HG03196 (cell line): ENCODE results near the gene KCNN1.
A peak's percentile ranks its signal among the peaks of the same experiment; 100 is the strongest.

Experiments
- ATAC-seq: cut with Tn5 transposase; IDR thresholded peaks from one replicate; pipeline ENCODE4 v1.9.1; 2021; ENCODE audit not compliant: unreplicated experiment

The KCNN1 gene

DNA sequence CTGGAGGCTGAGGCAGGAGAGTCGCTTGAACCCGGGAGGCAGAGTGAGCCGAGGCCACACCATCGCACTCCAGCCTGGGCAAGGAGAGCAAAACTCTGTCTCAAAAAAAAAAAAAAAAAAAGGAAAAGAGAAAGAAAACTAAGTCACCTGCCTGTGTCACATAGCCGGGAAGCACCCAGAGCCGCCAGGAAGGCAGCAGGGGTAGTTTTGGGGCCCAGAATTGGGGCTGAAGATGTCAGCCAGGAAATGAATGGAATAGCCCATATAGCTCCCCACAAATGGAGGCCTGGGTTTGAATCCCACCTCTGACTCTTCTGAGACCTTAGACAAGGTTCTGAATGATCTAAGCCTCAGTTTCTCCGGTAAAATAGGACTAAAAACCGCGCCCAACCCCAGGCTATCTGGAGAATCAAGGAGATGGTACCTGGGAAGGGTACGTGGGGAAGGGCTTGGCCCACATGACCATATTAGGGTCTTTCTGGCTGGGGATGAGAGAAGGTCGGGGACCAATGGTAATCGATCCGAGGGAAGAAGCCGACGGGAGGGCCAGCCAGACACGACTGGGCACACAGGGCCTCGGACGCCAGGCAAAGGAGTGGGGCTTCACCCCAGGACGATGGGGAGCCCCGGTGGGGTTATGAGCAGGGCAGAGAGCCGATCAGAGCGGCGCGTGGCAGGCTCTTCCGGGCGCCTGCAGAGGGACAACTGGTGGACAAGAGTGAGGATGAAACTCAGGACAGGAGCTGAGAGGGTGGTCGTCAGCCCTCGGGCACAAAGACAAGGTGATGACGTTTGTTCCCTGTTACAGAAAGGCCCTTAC is 19.7 kb upstream of the KCNN1 start:
- ATAC-seq, result peak; percentile 23

DNA sequence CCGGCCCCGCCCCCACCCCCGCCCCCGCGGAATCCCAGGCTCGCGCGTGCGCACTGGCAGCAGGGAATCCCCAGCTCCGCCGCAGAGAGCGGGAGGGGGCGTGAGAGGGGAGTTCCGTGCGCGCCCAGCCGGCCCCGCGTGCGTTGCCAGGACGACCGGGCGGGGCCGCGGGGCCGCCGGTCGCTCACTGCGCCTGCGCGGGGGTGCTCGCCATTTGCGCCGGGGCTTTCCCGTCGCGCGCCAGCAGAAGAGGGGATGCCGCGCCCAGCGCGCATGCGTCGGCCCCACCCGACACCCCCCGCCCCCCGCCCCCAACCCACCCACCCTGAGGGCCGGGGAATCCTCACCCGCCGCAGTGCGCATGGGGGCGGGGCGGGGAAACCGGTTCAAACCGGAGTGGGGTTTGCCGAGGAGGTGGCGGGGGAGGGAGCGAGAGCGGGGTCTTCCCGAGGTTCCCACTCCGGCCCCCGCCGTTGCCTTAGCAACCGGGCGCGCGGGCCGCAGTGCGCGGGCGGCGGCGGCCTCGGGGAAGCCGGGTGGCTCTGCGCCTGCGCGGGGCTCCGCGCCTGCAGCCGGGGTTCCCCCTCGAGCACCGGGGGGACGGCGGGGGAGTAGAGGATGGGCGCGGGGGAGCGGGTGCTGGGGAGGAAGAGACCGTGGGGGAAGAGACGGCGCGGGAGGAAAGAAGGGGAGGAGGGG is 18.9 kb upstream of the KCNN1 start:
- peak; percentile 34 for ATAC-seq

DNA sequence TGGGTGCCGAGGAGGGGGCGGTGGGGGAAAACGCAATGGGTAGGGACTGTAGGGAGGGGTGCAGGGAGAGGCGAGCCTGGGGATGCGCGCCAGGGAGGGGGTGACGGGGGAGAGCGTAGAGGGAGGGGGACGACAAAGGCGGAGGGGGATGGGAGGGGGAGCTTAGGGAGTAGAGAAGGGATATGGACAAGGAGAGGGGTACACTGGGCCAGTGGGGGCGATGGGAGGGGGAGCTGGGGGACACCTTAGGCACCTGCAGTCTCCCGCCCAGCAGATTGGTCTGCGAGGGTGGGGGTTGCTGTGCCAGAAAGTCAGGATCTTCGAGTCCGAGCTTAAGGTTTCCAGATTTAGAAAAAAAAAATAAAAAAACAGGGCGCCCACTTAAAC is 18.4 kb upstream of the KCNN1 start:
- no peak for ATAC-seq

DNA sequence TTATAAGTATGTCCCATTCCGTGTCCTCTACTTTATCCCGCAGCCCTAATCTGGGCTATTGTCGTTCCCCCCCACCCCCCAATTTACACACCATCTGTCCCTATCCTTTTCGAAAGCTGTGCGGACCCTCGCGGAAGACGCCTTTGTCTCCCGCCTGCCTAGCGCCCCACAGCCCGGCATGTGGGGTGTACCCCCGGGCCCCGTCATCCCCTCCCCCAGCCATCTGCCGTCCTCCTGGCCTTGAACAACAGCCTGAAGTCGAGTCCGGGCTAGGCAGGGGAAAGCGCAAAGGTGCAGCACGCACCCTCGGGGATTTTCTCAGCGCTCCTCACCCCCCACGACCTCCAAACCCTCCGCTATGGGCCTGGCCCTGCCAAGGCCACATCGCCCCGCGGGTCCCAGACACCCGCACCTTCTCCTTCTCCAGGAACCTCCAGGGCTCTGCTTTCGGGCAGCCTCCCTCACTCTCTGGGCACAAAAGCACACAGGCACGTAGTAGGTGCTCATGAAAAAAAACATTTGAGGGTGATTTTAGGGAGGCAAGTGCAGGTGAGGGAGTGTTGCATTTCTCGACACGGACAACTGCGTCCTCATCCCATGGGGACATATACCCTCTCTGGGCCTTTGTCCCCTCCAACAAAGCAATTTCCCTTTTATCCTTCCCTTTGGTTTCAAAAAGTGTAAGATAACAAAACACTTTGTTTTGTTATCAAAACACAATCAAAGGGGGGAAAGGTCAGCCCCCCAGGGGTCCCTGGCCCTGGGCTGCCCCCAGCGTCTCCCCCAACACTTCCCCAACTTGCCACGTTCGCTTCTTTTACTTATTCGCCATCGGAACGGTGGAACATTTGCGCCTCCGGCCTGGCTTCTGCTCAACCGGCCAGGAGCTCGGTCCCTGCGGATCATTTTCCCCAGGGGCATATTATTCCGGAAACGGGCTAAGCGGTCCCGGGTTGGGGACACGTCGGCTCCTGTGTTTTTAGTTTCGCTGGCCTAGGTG is 17.7 kb upstream of the KCNN1 start:
- ATAC-seq, result no peak

DNA sequence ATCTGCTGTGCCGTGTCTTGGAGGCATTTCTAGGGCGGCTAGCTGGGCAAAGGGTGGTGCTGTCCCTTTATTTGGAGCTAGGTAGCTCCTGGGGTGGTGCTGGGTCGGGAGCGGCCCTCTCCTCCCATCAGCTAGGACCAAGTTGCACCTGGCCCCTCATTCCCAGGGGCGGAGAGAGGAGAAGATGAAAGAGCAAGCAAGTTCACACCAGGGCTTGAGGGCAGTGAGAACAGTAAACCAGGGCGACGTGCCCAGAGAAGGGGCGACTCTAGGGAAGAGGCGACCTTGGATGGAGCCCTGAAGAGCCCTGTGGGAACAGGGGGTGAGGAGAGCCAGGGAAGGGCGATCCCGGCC is 17.0 kb upstream of the KCNN1 start:
- no peak for ATAC-seq

DNA sequence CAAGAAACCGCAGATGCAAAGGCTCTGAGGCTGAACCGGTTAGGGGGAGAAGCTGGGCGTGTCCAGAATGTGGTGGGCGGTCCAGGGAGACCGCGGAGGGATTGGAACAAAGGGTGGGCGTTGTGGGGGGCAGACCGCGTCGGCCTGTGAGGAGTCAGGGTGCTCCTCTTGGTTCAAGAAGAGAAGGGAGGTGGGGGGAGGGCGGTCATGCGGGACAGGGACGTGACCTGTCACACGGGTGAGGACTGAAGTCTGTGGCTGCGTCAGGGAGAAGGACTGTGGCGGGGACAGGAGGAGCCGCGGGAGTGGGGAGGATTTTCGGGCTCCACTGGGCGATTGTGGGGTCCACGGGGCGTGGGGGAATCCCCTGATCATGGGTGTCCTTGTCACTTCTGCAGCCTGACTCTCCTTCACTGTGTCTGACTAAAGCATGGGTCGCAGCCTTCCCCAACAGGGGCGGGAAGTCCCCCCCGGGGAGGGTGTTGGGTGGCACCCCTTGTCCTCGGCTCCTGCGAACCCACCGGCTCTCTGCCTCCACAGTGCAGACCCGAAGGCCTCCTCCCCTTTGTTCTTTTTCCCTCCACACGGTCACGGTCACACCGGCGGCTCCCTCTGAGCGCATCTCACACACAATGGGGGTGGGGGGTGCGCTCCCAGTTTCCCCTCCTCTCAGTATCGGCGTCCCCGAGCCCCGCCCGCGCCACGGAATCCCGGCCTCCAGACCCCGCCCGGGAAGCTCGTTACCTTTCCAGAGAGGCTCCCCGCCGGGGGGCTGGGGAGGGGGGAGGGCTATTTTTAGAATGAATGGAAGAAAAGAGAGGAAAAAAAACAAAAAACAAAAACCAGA is 16.4 kb upstream of the KCNN1 start:
- no peak for ATAC-seq

DNA sequence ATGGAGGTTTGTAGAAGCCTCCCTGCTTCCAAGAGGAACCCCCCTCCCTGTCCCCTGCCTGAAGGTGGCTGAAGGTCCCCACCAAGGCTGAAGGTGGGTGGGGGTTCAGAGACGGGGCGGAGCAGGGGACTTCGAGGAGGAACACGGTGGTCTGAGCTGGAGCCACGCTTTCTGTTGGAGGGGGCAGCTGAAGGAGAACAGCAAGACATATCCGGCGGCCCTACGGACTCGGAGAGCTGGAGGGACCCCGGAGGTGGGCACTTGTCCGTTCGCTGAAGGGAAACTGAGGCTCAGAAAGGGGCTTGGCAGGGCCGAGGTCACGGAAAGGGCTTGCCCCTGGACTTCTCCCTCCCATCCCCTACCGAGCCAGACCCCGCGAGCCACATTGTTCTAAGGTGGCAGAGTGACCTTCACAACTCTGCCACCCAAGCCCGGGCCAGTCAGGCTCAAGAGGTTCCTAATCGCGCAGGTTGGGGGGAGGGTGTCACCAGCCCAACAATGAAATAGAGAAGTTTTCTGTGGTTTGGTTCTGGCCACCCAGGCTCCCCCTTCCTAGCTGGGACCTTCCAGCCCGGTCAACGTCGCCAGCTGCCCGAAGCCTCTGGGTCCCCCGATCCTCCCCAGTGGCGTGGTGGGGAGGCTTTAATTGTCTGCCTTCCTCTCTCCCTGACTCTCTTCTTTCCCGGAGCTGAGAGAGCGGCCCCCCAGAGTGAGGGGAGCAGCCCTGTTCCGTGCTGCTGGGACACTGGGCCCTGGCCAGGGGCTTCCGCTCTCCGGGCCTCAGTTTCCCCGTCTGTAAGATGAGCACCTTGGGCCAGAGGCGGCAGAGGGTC is 15.5 kb upstream of the KCNN1 start:
- no peak for ATAC-seq

DNA sequence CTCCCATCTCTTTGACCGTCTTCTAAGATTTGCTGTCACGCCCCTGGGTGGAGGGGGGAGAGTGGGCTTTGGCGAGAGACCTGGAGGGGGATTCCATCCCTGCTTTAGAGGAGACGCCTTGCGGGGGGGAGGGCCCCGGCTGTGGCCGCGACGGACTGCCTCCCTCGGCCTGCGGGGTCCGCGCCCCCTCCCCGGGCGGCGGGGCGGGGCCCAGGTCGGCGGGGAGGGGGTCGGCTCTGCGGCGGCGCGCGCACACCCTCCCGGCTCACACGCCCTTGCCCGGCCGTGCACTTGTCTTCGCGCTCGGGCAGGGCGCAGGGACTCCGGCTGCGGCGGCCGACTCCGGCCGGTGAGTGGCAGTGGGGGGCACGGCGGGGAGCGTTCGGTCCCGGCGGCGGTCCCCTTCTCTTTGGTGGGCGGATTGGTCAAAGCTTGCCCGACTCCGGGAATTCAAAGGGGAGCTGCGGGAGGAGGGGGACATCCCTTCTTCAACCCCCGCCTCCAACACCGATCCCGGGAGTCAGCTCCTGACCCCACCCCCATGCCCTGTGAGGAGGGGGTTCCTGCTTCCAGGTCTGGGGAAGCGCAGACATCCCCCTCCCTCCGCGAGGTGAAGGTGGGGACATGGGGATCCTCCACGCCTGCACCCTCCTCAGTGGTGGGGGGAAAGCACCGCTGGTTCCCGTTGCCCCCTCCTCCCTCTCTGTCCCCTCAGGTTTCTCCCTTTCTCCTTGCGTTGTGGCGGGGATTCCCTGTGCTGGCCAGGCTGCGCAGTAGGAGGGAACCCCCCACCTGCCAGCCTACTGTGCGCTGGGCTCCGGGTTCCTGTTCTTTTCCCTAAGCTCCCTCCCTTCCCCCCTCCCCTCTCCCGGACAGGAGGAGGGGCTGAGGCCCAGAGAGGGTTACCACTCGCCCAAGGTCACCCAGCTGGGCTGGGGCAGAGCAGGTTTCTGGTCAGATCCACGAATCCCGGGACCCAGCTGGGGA is 14.6 kb upstream of the KCNN1 start:
- ATAC-seq, result no peak

DNA sequence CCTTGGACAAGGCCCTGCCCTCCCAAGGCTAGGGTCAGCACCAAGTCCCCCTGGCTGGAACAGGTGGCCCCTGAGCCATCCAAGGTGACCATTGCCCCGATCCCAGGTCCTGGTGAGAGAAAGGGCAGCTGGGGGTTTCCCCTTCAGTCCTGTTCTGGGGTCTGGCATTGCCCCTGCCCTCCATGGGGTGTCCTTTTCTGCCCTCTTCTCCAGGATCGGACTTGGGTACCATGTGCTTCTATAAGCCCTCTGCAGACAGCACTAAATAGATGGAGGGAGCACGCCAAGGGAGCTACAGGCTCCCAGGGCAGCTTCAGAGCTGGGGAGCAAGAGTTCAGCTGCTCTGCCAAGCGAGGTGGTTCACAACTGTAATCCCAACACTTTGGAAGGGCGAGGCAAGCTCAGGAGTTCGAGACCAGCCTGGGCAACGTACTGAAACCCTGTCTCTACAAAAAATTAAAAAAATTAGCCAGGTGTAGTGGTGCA is 13.5 kb upstream of the KCNN1 start:
- no peak for ATAC-seq

DNA sequence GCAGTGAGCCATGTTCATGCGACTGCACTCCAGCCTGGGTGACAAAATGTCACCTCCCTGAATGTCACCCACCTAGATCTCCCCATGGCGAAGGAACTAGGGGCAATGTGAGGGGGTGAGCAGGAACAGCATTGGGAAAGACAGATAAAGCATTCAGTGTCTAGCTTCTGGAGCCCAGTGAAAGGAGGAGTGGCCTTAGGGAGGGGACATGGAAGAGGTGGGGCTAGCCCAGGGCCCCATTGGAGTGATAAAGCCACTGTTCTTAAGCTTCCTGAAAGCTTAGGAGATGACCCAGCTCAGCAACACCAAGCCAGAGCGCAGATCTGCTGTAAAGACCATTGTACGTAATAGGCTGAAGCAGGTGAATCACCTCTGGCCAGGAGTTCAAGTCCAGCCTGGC is 13.0 kb upstream of the KCNN1 start:
- no peak for ATAC-seq

DNA sequence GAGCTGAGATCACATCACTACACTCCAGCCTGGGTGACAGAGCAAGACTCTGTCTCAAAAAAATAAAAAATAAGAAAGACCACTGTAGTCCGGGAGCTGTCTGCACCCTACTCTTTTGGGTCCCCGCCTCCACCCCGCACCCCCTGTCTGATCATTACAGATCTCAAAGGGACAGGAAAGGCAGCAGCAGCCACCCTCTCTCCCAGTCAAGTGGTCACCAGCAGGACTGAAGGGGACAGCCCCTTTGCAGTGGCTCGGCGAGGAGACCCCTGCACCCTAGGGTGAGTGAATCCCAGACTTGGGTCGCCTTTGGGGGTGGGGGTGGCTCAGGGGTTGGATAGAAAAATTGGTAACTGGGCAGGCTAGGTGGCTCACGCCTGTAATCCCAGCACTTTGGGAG is 12.5 kb upstream of the KCNN1 start:
- ATAC-seq, result no peak

DNA sequence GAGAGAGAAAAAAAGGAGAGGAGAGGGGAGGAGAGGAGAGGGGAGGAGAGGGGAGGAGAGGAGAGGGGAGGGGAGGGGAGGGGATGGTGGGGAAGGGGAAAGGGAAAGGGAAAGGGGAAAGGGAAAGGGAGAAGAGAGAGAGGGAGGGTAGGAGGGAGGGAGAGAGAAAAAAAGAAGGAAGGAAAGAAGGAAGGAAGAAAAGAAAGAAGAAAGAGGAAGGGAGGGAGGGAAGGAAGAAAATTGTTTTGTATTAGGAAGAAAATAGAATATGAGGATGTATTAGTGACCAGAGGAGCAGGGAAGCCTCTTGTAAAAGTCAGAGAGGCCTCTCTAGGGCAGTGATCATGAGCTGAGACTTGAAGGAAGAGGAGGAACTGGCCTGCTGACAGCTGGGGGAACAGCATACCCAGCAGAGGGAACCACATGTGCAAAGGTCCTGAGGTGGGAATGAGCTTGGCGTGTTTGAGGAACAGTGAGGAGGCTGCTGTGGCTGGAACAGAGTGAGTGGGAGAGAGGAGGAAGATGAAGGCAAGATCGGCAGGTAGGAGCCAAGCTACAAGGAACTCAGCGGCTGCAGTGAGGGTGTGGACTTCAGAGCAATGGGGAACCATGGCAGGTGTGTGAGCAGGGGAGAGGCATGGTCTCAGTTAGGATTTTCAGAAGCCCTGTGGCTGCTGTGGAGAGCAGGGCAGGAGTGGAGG is 9.6 kb upstream of the KCNN1 start:
- ATAC-seq, result no peak

DNA sequence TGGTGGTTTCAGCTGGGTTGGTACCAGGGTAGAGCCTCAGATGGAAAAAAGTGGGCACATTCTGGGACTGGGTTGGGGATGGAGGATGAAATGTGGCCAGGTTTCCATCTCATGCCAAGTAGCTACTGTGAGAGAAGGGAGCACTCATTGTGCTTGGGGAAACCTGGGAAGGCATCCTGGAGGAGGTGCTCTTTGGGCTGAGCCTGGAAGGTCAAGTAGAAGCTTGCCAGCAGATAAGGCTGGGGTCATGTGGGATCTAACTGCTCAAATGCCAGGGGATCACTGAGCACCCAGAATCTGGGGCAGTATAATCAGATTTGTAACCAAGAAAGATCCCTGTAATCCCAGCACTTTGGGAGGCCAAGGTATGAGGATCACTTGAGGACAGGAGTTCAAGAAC is 9.0 kb upstream of the KCNN1 start:
- ATAC-seq, result no peak

DNA sequence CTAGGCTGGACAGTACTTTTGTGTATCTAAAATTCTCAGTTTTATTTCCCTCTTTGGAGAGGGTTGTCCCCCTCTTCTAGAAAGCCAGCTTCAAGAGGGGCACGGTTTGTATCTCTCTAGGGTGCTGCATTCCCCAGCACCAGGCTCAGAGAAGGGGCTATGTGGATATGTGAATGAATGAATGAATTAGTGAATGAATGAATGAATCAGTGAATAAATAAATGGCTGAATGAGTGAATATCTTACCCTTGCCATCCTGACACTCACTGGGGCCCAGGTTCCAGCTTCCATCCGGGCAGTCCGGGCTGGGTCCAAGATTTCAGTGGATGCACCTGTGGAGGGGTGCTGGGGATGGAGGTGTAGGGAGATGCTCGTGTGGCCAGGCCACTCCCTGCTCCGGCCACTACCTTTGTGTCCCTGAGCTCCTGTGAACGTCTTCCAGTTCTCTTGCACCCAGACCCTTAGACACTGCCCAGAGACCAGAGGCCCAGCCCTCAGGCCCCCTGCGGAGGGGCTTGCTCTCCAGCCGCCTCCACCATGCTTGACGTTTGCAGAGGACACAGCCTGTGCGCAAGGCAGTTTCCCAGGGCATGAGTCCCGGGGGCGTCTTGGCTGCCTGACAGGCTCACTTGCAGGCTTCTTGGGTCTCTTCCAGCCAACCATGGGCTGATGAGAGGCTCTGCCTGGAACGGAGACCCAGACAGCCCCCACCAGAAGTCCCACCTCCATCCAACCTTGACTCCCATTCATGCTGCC is 2.8 kb upstream of the KCNN1 start:
- no peak for ATAC-seq

DNA sequence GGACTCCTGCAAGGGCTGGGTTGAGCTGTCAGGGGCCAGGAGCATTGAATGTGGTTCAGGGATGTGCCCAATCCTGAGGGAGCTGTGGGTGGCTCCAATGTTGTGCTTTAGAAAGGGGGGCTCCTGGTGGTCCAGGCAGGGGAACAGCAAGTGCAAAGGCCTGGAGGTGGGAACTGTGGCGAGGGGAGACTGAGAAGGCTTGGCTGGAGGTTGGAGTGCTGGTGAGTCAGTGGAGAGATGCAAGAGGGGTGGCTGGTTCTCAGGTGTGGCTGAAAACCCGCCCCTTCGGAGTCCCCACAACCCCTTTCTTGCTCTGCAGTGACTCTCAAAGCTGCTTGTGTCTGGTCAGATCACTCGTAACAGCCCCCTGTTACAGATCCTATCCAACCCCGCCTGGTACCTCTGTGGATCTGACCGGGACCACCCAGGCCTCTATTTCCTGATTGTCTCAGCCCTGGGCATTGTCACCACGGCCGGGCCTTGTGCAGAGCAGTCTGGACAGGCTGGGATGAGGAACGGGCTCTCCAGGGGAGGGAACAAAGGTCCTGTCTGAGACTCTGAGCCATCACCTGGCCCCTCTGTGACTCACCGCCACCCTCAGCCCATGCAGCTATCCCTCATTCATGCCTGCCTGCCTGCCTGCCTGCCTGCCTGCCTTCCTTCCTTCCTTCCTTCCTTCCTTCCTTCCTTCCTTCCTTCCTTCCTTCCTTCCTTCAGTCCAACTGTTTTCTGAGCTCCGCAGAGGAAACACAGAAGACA is 1.4 kb upstream of the KCNN1 start:
- ATAC-seq, result no peak

DNA sequence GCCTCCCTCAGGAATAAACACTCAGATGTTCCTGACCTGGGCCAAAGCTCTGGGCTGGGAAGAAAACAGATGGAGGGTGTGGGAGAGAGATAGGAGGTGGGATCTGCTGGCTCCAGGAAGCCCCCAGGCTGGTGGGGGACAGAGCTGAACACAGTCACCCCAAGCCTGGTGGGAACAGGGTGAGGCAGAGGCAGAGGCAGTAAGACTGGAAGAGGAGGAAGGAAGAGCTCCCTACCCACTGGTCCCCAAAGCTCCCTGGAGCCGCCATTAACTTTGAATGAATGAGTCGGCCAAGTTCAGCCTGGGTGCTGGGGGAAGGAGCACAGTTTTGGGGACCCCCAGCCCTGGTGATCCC is 801 bp upstream of the KCNN1 start:
- no peak for ATAC-seq
